NCI-H2227 (cell line): ENCODE results near the gene CYB5A.

ENCODE experiments used
- DNase-seq: peaks from one replicate; lab custom pipeline; 2025; ENCODE audit not compliant: unreplicated experiment; lab: John Stamatoyannopoulos, UW

The CYB5A gene

GRCh38 chr18:74249181-74249968 lies 42.4 kb downstream of the CYB5A start:
- DNase-seq: no peak

GRCh38 chr18:74248595-74248994 lies 43.2 kb downstream of the CYB5A start:
- no peak for DNase-seq

DNA sequence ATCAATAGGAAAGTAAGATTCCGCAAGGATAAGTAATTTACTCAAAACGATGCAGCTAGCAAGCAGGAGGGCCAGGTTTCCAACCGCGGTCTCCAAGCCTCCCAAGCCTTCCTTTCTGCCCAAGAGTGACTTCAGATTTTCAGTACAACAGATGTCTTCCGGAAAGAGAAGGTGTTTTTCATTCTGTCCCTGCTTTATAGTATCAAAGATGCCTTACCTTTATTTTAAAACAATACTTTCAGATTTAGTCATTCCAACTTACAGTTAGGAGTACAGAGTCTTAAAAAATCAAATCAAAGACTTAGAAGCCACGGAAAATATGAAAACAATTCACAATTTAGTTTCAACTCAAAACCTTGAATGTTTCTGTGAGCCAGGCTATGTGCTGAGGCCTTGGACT lies 43.6 kb downstream of the CYB5A start:
- DNase-seq: no peak

DNA sequence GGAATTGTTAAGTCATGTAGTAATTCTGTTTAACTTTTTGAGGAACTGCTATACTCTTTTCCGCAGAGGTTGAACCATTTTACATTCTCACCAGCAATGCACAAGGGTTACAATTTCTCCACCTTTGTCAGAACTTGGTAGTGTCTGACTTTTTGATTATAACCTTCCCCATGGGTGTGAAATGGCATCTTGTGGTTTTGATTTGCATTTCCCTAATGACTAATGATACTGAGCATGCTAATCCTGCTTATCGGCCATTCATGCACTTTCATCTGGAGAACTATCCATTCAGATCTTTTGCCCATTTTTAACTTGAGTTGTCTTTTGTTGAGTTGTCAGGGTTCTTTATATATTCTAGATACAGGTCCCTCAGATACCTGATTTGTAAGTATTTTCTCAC lies 47.2 kb downstream of the CYB5A start:
- no peak for DNase-seq

GRCh38 chr18:74243127-74243526 lies 48.6 kb downstream of the CYB5A start:
- no peak for DNase-seq

DNA sequence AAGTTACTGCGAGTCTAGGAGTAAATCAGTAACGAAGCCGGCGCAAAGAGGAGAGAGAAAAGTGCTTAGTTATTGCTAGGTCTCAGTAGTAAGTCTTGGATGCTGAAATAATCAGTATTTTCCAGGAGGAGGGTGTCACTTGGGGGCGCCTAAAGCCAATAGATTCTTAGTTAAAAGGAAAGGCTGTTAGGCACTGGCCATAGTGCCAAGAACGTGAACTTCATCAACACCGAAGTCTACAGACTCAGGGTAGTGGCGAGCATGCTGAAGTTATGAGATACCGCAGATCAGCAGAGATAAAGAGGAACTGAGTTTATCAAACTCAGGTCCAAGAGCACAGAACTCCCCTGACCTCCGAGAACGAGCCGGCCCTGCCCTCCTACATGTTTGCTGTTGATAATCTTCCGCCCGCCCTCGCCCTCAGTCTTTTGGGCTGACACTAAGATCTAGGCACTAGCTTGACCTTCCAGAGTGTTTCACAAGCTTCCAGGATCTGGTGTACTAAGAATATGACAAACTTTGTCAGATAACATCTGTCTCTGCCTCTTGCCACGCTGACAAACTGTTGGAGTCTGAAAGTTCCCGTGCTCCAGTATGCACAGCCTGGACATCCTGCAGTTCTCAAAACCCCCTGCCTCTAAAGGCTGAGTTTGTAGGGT lies 49.2 kb downstream of the CYB5A start:
- no peak for DNase-seq

GRCh38 chr18:74241970-74242369 lies 49.8 kb downstream of the CYB5A start:
- no peak for DNase-seq

GRCh38 chr18:74241426-74241825 lies 50.3 kb downstream of the CYB5A start:
- DNase-seq: no peak

GRCh38 chr18:74239567-74239966 lies 52.2 kb downstream of the CYB5A start:
- DNase-seq: no peak

DNA sequence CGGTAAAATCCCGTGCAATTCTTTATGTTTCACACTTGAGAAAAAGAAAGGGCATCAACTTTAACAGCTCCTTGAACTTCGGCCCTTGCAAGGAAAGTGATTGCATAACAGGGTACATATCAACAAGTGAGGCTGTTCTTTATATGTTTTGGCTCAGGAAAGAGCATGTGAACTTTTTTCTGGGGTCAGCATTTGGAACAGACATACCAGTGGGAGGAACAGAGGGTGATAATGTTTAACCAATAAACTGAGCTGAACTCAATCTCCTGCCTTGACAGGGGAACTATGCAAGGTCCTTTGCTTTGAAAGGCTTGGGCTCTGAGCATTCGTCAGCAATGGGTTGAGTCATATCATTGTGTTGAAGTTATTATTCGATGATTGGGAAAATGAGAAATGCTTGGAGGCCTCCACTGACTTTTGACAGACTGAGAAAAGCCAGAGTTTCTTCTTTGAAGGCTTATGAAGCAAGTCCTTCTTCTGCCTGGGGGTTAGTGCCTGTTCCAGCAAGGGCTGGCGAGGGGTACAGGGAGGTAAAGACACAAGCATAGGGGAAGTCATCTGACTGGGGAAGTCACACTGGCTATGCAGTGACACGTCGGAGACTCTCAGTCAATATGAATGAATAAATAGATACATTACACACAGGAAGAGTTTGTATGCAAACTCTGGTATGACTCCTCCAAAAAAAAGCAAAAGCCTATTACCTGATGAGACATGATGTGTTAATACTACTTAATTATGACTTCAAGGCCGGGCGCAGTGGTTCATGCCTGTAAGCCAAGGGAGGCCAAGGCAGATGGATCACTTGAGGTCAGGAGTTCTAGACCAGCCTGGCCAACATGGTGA lies 57.2 kb downstream of the CYB5A start:
- no peak for DNase-seq

GRCh38 chr18:74233933-74234325 lies 57.8 kb downstream of the CYB5A start:
- no peak for DNase-seq

DNA sequence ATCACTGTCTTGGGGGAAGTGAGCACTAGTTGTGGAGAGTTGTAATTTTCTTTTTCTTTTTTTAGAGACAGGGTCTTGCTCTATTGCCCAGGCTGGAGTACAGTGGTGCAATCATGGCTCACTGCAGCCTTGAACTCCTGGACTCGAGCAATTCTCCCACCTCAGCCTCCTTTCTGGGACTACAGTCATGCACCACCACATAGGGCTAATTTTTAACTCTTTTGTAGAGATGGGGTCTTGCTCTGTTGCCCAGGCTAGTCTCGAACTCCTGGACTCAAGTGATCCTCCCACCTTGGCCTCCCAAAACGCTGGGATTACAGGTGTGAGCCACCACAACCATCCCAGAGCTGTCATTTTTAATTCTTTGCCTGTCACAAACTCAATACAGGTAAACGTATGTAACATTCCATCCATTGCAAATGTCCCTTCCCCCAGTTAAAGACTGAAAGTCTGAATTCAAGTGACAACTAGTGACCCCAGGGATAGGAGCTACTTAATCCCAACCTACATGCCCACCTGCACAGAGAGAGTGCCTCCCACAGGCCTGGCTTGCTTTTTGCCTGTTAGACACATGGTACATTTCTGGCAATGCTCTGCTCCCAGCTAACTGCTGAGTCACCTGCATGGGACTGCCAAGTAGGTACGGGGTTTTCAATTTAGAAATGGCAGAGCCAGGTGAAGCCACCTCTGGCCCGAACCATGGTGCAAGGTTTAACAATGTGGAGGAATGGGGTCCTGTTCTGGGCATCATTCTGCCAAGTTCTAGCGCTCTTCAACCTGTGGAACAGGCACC lies 60.6 kb downstream of the CYB5A start:
- no peak for DNase-seq

GRCh38 chr18:74229891-74230290 lies 61.9 kb downstream of the CYB5A start:
- DNase-seq: no peak

DNA sequence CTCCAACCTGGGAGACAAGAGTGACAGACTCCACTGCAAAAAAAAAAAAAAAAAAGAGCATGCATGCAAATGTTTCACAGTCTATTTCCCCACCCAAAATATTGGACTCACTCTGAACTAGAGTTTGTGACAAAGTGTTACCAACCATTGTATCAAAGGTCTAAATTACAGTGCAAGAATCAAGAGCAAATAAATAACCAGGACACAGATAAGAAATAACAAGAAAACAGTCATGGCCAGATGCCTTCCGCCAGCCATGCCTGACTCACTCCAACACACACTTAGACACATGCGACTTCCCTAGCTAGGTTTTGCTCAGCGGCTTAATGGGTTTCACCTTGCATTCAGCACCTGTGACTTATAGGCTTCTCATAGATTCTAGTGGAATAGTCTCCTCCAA lies 62.8 kb downstream of the CYB5A start:
- DNase-seq: no peak

GRCh38 chr18:74228312-74228711 lies 63.5 kb downstream of the CYB5A start:
- DNase-seq: no peak

GRCh38 chr18:74226666-74227065 lies 65.1 kb downstream of the CYB5A start:
- DNase-seq: no peak

GRCh38 chr18:74226156-74226555 lies 65.6 kb downstream of the CYB5A start:
- DNase-seq: no peak

DNA sequence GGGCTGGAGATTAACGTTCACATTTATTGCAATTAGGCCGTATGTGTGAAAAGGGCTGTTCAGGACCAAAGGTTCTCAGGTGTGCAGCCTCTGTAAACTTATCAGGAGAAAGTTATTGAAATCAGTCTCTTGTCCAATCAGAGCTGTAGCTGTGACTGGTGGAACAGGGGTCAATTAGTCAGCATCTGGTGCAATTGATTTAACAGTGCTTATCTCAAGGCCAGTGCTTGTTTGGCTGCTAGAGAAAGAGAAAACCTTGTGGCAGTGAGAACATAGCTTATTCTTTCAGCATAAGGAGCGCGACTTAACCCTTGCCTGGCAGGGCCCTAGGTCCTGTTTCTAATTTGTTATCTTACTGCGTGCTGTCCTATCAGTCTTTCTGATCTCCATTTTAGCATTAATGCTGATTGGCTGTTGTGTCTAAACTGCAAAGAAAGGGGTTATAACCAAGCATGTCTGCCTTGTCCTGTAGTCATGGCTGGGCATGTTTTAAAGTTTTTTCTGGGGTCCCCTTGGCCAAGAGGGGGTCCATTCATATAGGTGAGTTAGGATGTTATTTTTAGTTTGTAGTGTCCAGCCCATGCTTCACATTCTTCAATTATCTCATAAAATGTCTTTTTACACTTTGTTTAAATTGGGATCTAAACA lies 66.4 kb downstream of the CYB5A start:
- DNase-seq: no peak

- DNase-seq: no peak
These were observed 68.9 kb downstream of the CYB5A start for GRCh38 chr18:74222710-74223494.

GRCh38 chr18:74221081-74221480 lies 70.7 kb downstream of the CYB5A start:
- no peak for DNase-seq
